Cardiac muscle cell (in vitro differentiated cells and primary cell): ENCODE measurements around the gene YOD1. TPM values are rescaled to one million over a fixed set of nuclear protein-coding genes. Genes with fewer than 3 reads are reported as not detected.

Experiments used
- DNase-seq, 2 donors: peaks; one replicate each; pipeline versions ENCODE4 v3.0.0 to v3.0.0-alpha.2; 2010 to 2017; ENCODE audit warnings: low read depth in 1 of 2, low spot score in 1 of 2
- H3K27ac ChIP-seq: fragments of 200-600 bp; sonication (generic); 2 replicates; pipeline ENCODE4 v1.5.1; 2016
- H3K27me3 ChIP-seq: fragments of 200-600 bp; sonication (generic); 2 replicates; pipeline ENCODE4 v1.6.0; 2016; ENCODE audit warnings: control low read depth
- H3K36me3 ChIP-seq: fragments of 200-600 bp; sonication (generic); 2 replicates; pipeline ENCODE4 v1.5.1; 2016; ENCODE audit warnings: control low read depth
- H3K4me1 ChIP-seq: fragments of 200-600 bp; sonication (generic); 2 replicates; pipeline ENCODE4 v1.8.1; 2017; ENCODE audit warnings: low read depth, mild to moderate bottlenecking, mixed run types
- H3K4me3 ChIP-seq: fragments of 200-600 bp; sonication (generic); 2 replicates; pipeline ENCODE4 v1.5.1; 2016; ENCODE audit warnings: mild to moderate bottlenecking
- H3K9me3 ChIP-seq: fragments of 200-600 bp; sonication (generic); 2 replicates; pipeline ENCODE4 v1.5.1; 2017; ENCODE audit warnings: low read depth, mild to moderate bottlenecking, control low read depth
- CTCF ChIP-seq: IDR thresholded peaks from 2 replicates; pipeline ENCODE4 v1.5.1; 2012; ENCODE audit warnings: low read depth, mild to moderate bottlenecking, low read length
- polyA plus RNA-seq: library from polyadenylated mRNA; unstranded; fragments of >200 nt; fragmentation: Nextera tagmentation; extraction: Ambion mirVana; gene quantifications from 2 replicates; pipeline ENCODE4 v1.2.1, GENCODE V29; 2016
- total RNA-seq: library from RNA; depleted of rRNA; stranded (reverse); fragments of >200 nt; gene quantifications from 2 replicates; pipeline ENCODE4 v1.2.3, GENCODE V29; 2016

The YOD1 gene
- total and polyA plus RNA-seq, 2 experiments from 2014 or later, result 3.8 to 8.8 TPM

GRCh38 chr1:207070811-207071210, 19.8 kb upstream of the YOD1 start:
- H3K27ac ChIP-seq, result no peak overlapping the region
- peaks cover 2% of the 10 kb centered on the region for H3K4me1 ChIP-seq
- TF ChIP-seq CTCF, result no peak
- no peak overlapping the region for H3K4me3 ChIP-seq
- DNase-seq, result no peak
- no peaks in the 10 kb centered on the region for H3K27me3 ChIP-seq
- no peaks in the 10 kb centered on the region for H3K9me3 ChIP-seq
- peaks cover 4% of the 10 kb centered on the region for H3K36me3 ChIP-seq

- Histone ChIP-seq H3K4me1 (peaks cover 2% of the 10 kb centered on the region), H3K36me3 (peaks cover 4% of the 10 kb centered on the region), H3K27me3 (no peaks in the 10 kb centered on the region), H3K4me3 (no peak overlapping the region), H3K27ac (no peak overlapping the region), H3K9me3 (no peaks in the 10 kb centered on the region)
- no peak for DNase-seq
- no peak for TF ChIP-seq CTCF
Measured at GRCh38 chr1:207069858-207070506, 19.0 kb upstream of the YOD1 start.

- no peak for TF ChIP-seq CTCF
- no peak for DNase-seq
Measured at GRCh38 chr1:207069061-207069460, 18.1 kb upstream of the YOD1 start.

GRCh38 chr1:207067665-207068064, 16.7 kb upstream of the YOD1 start:
- no peaks in the 10 kb centered on the region for H3K27me3 ChIP-seq
- H3K27ac ChIP-seq, result no peak overlapping the region
- no peaks in the 10 kb centered on the region for H3K4me1 ChIP-seq
- H3K4me3 ChIP-seq, result no peak overlapping the region
- no peak for DNase-seq
- peaks cover 9% of the 10 kb centered on the region for H3K36me3 ChIP-seq
- no peaks in the 10 kb centered on the region for H3K9me3 ChIP-seq
- no peak for TF ChIP-seq CTCF

More at GRCh38 chr1:207069061-207069460, 18.1 kb upstream of the YOD1 start:
- H3K4me3 ChIP-seq, result no peak overlapping the region
- no peaks in the 10 kb centered on the region for H3K27me3 ChIP-seq
- no peak overlapping the region for H3K27ac ChIP-seq
- H3K36me3 ChIP-seq, result peaks cover 4% of the 10 kb centered on the region
- H3K4me1 ChIP-seq, result no peaks in the 10 kb centered on the region
- no peaks in the 10 kb centered on the region for H3K9me3 ChIP-seq

GRCh38 chr1:207067185-207067584, 16.2 kb upstream of the YOD1 start:
- Histone ChIP-seq H3K9me3 (no peaks in the 10 kb centered on the region), H3K27ac (no peak overlapping the region), H3K27me3 (no peaks in the 10 kb centered on the region), H3K36me3 (peaks cover 9% of the 10 kb centered on the region), H3K4me1 (no peaks in the 10 kb centered on the region), H3K4me3 (no peak overlapping the region)
- TF ChIP-seq CTCF, result no peak
- DNase-seq, result no peak
